DMS79 treated with DMSO at 0.1 percent for 48 hours (cell line): ENCODE measurements around the gene UBE2E2.

Experiments used
- DNase-seq: peaks from one replicate; lab custom pipeline; 2025; lab: John Stamatoyannopoulos, UW

UBE2E2 gene

GRCh38 chr3:23276913-23277658 is 74.0 kb downstream of the UBE2E2 start:
- no peak for DNase-seq

- no peak for DNase-seq
Observed at GRCh38 chr3:23277688-23278087, 74.6 kb downstream of the UBE2E2 start.

GRCh38 chr3:23283625-23284024 is 80.5 kb downstream of the UBE2E2 start:
- DNase-seq: no peak

- DNase-seq: no peak
Observed at GRCh38 chr3:23288286-23288685, 85.2 kb downstream of the UBE2E2 start.

GRCh38 chr3:23288715-23289114 is 85.6 kb downstream of the UBE2E2 start:
- no peak for DNase-seq

GRCh38 chr3:23292432-23292831 is 89.3 kb downstream of the UBE2E2 start:
- no peak for DNase-seq

GRCh38 chr3:23294770-23295387 is 91.8 kb downstream of the UBE2E2 start:
- no peak for DNase-seq

GRCh38 chr3:23301819-23302218 is 98.7 kb downstream of the UBE2E2 start:
- DNase-seq: no peak

- DNase-seq: no peak
Observed at GRCh38 chr3:23302271-23302670, 99.1 kb downstream of the UBE2E2 start.

- no peak for DNase-seq
Observed at GRCh38 chr3:23303601-23304217, 100.6 kb downstream of the UBE2E2 start.

GRCh38 chr3:23304424-23304823 is 101.3 kb downstream of the UBE2E2 start:
- no peak for DNase-seq

GRCh38 chr3:23308986-23309625 is 106.0 kb downstream of the UBE2E2 start:
- no peak for DNase-seq

GRCh38 chr3:23312866-23313265 is 109.7 kb downstream of the UBE2E2 start:
- DNase-seq: no peak

- DNase-seq: no peak
Observed at GRCh38 chr3:23314981-23315762, 112.0 kb downstream of the UBE2E2 start.

GRCh38 chr3:23316924-23317323 is 113.8 kb downstream of the UBE2E2 start:
- DNase-seq: no peak

GRCh38 chr3:23319366-23320312 is 116.5 kb downstream of the UBE2E2 start:
- no peak for DNase-seq

- DNase-seq: no peak
Observed at GRCh38 chr3:23320586-23321570, 117.8 kb downstream of the UBE2E2 start.

- DNase-seq: no peak
Observed at GRCh38 chr3:23324745-23325144, 121.6 kb downstream of the UBE2E2 start.

GRCh38 chr3:23325466-23326065 is 122.4 kb downstream of the UBE2E2 start:
- no peak for DNase-seq
